ENCODE measurements around the gene ZNRF2. TPM values are rescaled to one million over a fixed set of nuclear protein-coding genes. Genes with fewer than 3 reads are reported as not detected.

Gene ZNRF2
- total and polyA plus RNA-seq, 12 donors, result 3.1 to 36.5 (median 16.2) TPM

GRCh38 chr7:30347226-30348082 lies 63.1 kb downstream of the ZNRF2 start:
- H3K36me3 ChIP-seq (replicated peaks in 1 of 2), result no peaks in the 10 kb centered on the region
- no peak overlapping the region for H3K4me3 ChIP-seq
- H3K4me1 ChIP-seq (replicated peaks in 1 of 2), result peaks cover 5 to 25% of the 10 kb centered on the region in 2 donors
- intact Hi-C loops (cut with DNase I), result no loop called here
- 94 to 96% (median 95%) methylated on average over 2 of the region's 2 CpGs for WGBS, 4 donors
- DNase-seq, result no peak
- no peak overlapping the region for H3K27ac ChIP-seq
- H3K9me3 ChIP-seq (replicated peaks in 1 of 3), result no peaks in the 10 kb centered on the region
- H3K27me3 ChIP-seq, result no peaks in the 10 kb centered on the region
- TF ChIP-seq CTCF (IDR thresholded peaks at IDR 0.05), result no peak
- TF ChIP-seq POLR2A (IDR thresholded peaks at IDR 0.05), result no peak

DNA sequence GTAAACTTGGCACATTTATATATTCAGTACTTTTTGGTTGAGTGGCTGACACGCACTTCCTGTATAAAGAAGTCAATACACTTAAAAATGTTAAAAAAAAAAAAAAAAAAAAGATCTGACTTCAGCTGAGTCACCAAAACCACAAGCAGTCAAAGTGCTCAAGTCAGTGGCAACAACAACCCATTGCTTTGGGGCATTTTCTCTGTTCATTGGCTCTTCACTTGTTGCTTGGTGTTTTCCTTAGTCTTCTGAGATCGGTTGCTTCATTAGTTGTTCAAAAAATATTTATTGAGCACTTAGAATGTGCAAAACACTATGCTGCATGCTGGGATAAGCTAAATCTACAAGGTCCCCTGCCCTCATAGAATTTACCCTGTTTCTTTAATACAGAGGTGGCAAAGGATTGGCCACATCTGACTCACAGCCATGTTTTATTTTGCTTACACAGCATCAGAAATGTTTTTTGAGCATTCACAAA lies 63.7 kb downstream of the ZNRF2 start:
- Histone ChIP-seq H3K4me3 (no peak overlapping the region), H3K4me1 (replicated peaks in 1 of 2) (peaks cover 5 to 25% of the 10 kb centered on the region in 2 donors), H3K27me3 (no peaks in the 10 kb centered on the region), H3K9me3 (replicated peaks in 1 of 3) (no peaks in the 10 kb centered on the region), H3K27ac (peak overlapping the region in 2 of 5 donors; percentile 4 to 38), H3K36me3 (replicated peaks in 1 of 2) (no peaks in the 10 kb centered on the region)
- intact Hi-C loops (cut with DNase I), result no loop called here
- WGBS, 4 donors, result 51 to 67% (median 59%) methylated on average over 2 of the region's 2 CpGs
- peak in 2 of 7 donors; percentile 11 to 39 for DNase-seq
- no peak for TF ChIP-seq POLR2A (IDR thresholded peaks at IDR 0.05)

- Histone ChIP-seq H3K27me3 (no peaks in the 10 kb centered on the region), H3K4me3 (no peak overlapping the region), H3K4me1 (replicated peaks in 1 of 2) (peaks cover 5 to 25% of the 10 kb centered on the region in 2 donors), H3K9me3 (replicated peaks in 1 of 3) (no peaks in the 10 kb centered on the region), H3K27ac (no peak overlapping the region), H3K36me3 (replicated peaks in 1 of 2) (no peaks in the 10 kb centered on the region)
- intact Hi-C loops (cut with DNase I), result no loop called here
- no peak for DNase-seq
- WGBS, 4 donors, result 92 to 96% (median 94%) methylated on average over 3 of the region's 3 CpGs
- no peak for TF ChIP-seq POLR2A (IDR thresholded peaks at IDR 0.05)
- TF ChIP-seq CTCF (IDR thresholded peaks at IDR 0.05), result no peak
Observed at GRCh38 chr7:30349170-30349569, 64.8 kb downstream of the ZNRF2 start.

DNA sequence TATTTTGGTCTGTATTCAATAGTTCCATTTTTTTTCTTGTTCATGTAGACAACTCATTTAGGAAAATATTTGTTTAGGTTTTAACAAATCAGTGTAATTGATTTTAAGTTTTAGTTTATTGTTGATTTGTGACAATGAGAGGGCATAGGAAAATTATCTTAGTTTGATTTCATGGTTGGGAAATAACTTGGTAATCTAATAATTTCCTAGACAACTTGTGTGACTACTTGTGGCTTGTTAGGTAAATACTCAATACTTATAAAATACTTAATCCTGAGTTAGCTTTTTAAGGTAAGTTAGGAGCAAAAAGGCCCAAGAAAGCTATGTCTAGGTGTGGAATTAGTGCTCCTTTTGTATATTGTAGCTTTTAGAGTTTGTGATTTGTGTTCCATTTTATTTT lies 65.4 kb downstream of the ZNRF2 start:
- H3K27me3 ChIP-seq, result no peaks in the 10 kb centered on the region
- intact Hi-C loops (cut with DNase I), result no loop called here
- peaks cover 5 to 25% of the 10 kb centered on the region in 2 donors for H3K4me1 ChIP-seq (replicated peaks in 1 of 2)
- H3K4me3 ChIP-seq, result no peak overlapping the region
- no peak for DNase-seq
- TF ChIP-seq POLR2A (IDR thresholded peaks at IDR 0.05), result no peak
- H3K36me3 ChIP-seq (replicated peaks in 1 of 2), result no peaks in the 10 kb centered on the region
- no peak overlapping the region for H3K27ac ChIP-seq
- H3K9me3 ChIP-seq (replicated peaks in 1 of 3), result no peaks in the 10 kb centered on the region

GRCh38 chr7:30351286-30351685 lies 66.9 kb downstream of the ZNRF2 start:
- H3K36me3 ChIP-seq (replicated peaks in 1 of 2), result no peaks in the 10 kb centered on the region
- no peaks in the 10 kb centered on the region for H3K9me3 ChIP-seq (replicated peaks in 1 of 3)
- WGBS, 4 donors, result 60 to 75% (median 66%) methylated on average over 4 of the region's 4 CpGs
- no peak for TF ChIP-seq POLR2A (IDR thresholded peaks at IDR 0.05)
- TF ChIP-seq CTCF (IDR thresholded peaks at IDR 0.05), result no peak
- no peak overlapping the region for H3K27ac ChIP-seq
- H3K27me3 ChIP-seq, result no peaks in the 10 kb centered on the region
- no peak for DNase-seq
- peaks cover 5 to 25% of the 10 kb centered on the region in 2 donors for H3K4me1 ChIP-seq (replicated peaks in 1 of 2)
- intact Hi-C loops (cut with DNase I), result no loop called here
- H3K4me3 ChIP-seq, result no peak overlapping the region

Data from adrenal gland (tissue), 12 donors.